HepG2 (cell line): Measurements from ENCODE around the gene UBE3D.

ENCODE experiments used
- ETV6 ChIP-seq: sonication (generic); formaldehyde crosslinking; conservative IDR thresholded peaks from 2 replicates; pipeline ENCODE4 v1.4.0; 2020; ENCODE audit warnings: missing genetic modification reagents
- MEIS1 ChIP-seq: sonication (generic); formaldehyde crosslinking; IDR thresholded peaks from 2 replicates; pipeline ENCODE4 v1.9.0; 2021; ENCODE audit warnings: mild to moderate bottlenecking, missing genetic modification reagents, moderate library complexity, borderline replicate concordance
- PTBP1 ChIP-seq: fragments of 200-400 bp; formaldehyde crosslinking; IDR thresholded peaks from 2 replicates; pipeline ENCODE4 v1.6.1; 2018; ENCODE audit warnings: low read length, low read depth; ENCODE audit not compliant: poor library complexity, severe bottlenecking
- RAD21 ChIP-seq: fragments of 450-650 bp; formaldehyde crosslinking; IDR thresholded peaks from 2 replicates; pipeline ENCODE4 v1.5.0; 2020; ENCODE audit warnings: mild to moderate bottlenecking
- RBM39 ChIP-seq: fragments of 200-400 bp; formaldehyde crosslinking; IDR thresholded peaks from one replicate; pipeline ENCODE4 v1.6.1; 2018; ENCODE audit warnings: antibody characterized with exemption, mild to moderate bottlenecking, low read depth, low read length; ENCODE audit not compliant: poor library complexity, severe bottlenecking
- REPIN1 ChIP-seq: sonication (generic); formaldehyde crosslinking; IDR thresholded peaks from 2 replicates; pipeline ENCODE4 v1.8.0; 2022; ENCODE audit warnings: missing genetic modification reagents, low read depth, mild to moderate bottlenecking, borderline replicate concordance
- RFX5 ChIP-seq: IDR thresholded peaks from 2 replicates; pipeline ENCODE4 v1.6.1; 2011; ENCODE audit warnings: low read depth, low read length, improper control_type of control experiment
- SNRNP70 ChIP-seq: fragments of 200-400 bp; formaldehyde crosslinking; IDR thresholded peaks from 2 replicates; pipeline ENCODE4 v1.6.1; 2017; ENCODE audit warnings: mild to moderate bottlenecking, low read depth, low read length, moderate library complexity
- TAF1 ChIP-seq: sonication (generic); formaldehyde crosslinking; IDR thresholded peaks from 2 replicates; pipeline ENCODE4 v1.4.0; 2020; ENCODE audit warnings: missing genetic modification reagents
- U2AF2 ChIP-seq: fragments of 200-400 bp; formaldehyde crosslinking; IDR thresholded peaks from 2 replicates; pipeline ENCODE4 v1.6.1; 2017; ENCODE audit warnings: low read depth, mild to moderate bottlenecking, low read length
- TF ChIP-seq, protein P1 (sequence below): sonication (generic); formaldehyde crosslinking; conservative IDR thresholded peaks from 2 replicates; pipeline ENCODE4 v1.8.0; 2022; ENCODE audit warnings: mild to moderate bottlenecking, moderate library complexity, missing genetic modification reagents
- TF ChIP-seq, protein P2 (sequence below): IDR thresholded peaks from 2 replicates; pipeline ENCODE4 v1.6.1; 2012; ENCODE audit warnings: low read length, improper control_type of control experiment
- TF ChIP-seq, protein P3 (sequence below): IDR thresholded peaks from 2 replicates; pipeline ENCODE4 v1.6.1; 2012; ENCODE audit warnings: inconsistent platforms

DNA sequence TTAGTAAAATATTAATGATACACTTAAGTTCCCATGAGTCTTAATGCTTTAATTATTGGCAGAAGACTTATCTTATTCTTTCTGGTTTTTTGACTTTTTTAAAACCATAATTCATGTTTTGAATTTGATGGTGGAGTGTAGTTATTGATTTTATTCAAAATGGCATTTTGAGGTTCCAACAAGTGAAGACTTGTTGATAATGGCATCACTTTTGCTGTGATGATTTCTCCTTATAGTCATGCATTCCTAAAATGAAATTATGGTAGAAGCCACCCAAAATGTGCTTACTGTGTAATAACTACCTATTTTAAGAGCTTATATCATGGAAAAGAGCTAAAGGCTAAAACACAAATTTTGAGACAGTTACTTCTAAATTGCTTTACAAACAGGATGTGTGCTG is 4.0 kb upstream of the UBE3D start:
- no peak for TF ChIP-seq ETV6 (CRISPR knock-in tag)
- no peak for TF ChIP-seq RFX5
- TF ChIP-seq TAF1 (CRISPR knock-in tag), result no peak
- TF ChIP-seq SNRNP70, result no peak
- TF ChIP-seq PTBP1, result no peak
- TF ChIP-seq, protein P1, sequence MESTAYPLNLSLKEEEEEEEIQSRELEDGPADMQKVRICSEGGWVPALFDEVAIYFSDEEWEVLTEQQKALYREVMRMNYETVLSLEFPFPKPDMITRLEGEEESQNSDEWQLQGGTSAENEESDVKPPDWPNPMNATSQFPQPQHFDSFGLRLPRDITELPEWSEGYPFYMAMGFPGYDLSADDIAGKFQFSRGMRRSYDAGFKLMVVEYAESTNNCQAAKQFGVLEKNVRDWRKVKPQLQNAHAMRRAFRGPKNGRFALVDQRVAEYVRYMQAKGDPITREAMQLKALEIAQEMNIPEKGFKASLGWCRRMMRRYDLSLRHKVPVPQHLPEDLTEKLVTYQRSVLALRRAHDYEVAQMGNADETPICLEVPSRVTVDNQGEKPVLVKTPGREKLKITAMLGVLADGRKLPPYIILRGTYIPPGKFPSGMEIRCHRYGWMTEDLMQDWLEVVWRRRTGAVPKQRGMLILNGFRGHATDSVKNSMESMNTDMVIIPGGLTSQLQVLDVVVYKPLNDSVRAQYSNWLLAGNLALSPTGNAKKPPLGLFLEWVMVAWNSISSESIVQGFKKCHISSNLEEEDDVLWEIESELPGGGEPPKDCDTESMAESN, result no peak
- TF ChIP-seq MEIS1 (CRISPR knock-in tag), result no peak
- no peak for TF ChIP-seq RAD21 (CRISPR knock-in tag)
- no peak for TF ChIP-seq REPIN1 (CRISPR knock-in tag)
- TF ChIP-seq, protein P2, sequence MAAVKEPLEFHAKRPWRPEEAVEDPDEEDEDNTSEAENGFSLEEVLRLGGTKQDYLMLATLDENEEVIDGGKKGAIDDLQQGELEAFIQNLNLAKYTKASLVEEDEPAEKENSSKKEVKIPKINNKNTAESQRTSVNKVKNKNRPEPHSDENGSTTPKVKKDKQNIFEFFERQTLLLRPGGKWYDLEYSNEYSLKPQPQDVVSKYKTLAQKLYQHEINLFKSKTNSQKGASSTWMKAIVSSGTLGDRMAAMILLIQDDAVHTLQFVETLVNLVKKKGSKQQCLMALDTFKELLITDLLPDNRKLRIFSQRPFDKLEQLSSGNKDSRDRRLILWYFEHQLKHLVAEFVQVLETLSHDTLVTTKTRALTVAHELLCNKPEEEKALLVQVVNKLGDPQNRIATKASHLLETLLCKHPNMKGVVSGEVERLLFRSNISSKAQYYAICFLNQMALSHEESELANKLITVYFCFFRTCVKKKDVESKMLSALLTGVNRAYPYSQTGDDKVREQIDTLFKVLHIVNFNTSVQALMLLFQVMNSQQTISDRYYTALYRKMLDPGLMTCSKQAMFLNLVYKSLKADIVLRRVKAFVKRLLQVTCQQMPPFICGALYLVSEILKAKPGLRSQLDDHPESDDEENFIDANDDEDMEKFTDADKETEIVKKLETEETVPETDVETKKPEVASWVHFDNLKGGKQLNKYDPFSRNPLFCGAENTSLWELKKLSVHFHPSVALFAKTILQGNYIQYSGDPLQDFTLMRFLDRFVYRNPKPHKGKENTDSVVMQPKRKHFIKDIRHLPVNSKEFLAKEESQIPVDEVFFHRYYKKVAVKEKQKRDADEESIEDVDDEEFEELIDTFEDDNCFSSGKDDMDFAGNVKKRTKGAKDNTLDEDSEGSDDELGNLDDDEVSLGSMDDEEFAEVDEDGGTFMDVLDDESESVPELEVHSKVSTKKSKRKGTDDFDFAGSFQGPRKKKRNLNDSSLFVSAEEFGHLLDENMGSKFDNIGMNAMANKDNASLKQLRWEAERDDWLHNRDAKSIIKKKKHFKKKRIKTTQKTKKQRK, result no peak
- TF ChIP-seq, protein P3, sequence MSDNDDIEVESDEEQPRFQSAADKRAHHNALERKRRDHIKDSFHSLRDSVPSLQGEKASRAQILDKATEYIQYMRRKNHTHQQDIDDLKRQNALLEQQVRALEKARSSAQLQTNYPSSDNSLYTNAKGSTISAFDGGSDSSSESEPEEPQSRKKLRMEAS, result no peak
- TF ChIP-seq U2AF2, result no peak
- TF ChIP-seq RBM39, result no peak
